ENCODE results near the gene CEACAM21.

CEACAM21 gene

GRCh38 chr19:41587101-41587837 lies 11.3 kb downstream of the CEACAM21 start:
- no peak for DNase-seq (ENCODE audit: low read depth)

- DNase-seq (ENCODE audit: low read depth) = no peak
Measured at GRCh38 chr19:41587838-41588210, 11.9 kb downstream of the CEACAM21 start.

- no peak for DNase-seq (ENCODE audit: low read depth)
Measured at GRCh38 chr19:41588497-41589209, 12.7 kb downstream of the CEACAM21 start.

- no peak for DNase-seq (ENCODE audit: low read depth)
Measured at GRCh38 chr19:41589371-41589770, 13.4 kb downstream of the CEACAM21 start.

- DNase-seq (ENCODE audit: low read depth) = no peak
Measured at GRCh38 chr19:41590936-41591335, 15.0 kb downstream of the CEACAM21 start.

GRCh38 chr19:41591951-41592562 lies 16.1 kb downstream of the CEACAM21 start:
- no peak for DNase-seq (ENCODE audit: low read depth)

GRCh38 chr19:41595258-41595889 lies 19.4 kb downstream of the CEACAM21 start:
- DNase-seq (ENCODE audit: low read depth) = peak; percentile 57

- DNase-seq (ENCODE audit: low read depth) = no peak
Measured at GRCh38 chr19:41595890-41596280, 19.9 kb downstream of the CEACAM21 start.

GRCh38 chr19:41597600-41598041 lies 21.7 kb downstream of the CEACAM21 start:
- DNase-seq (ENCODE audit: low read depth) = peak; percentile 42

- DNase-seq (ENCODE audit: low read depth) = no peak
Measured at GRCh38 chr19:41599175-41599966, 23.4 kb downstream of the CEACAM21 start.

- DNase-seq (ENCODE audit: low read depth) = no peak
Measured at GRCh38 chr19:41601771-41602170, 25.8 kb downstream of the CEACAM21 start.

- no peak for DNase-seq (ENCODE audit: low read depth)
Measured at GRCh38 chr19:41604831-41605230, 28.9 kb downstream of the CEACAM21 start.

GRCh38 chr19:41606215-41606837 lies 30.4 kb downstream of the CEACAM21 start:
- no peak for DNase-seq (ENCODE audit: low read depth)

GRCh38 chr19:41607668-41608067 lies 31.7 kb downstream of the CEACAM21 start:
- DNase-seq (ENCODE audit: low read depth) = no peak

- DNase-seq (ENCODE audit: low read depth) = no peak
Measured at GRCh38 chr19:41610789-41611188, 34.8 kb downstream of the CEACAM21 start.

- DNase-seq (ENCODE audit: low read depth) = no peak
Measured at GRCh38 chr19:41612483-41612882, 36.5 kb downstream of the CEACAM21 start.

GRCh38 chr19:41615207-41615606 lies 39.2 kb downstream of the CEACAM21 start:
- DNase-seq (ENCODE audit: low read depth) = no peak

- no peak for DNase-seq (ENCODE audit: low read depth)
Measured at GRCh38 chr19:41616792-41617621, 41.0 kb downstream of the CEACAM21 start.

- no peak for DNase-seq (ENCODE audit: low read depth)
Measured at GRCh38 chr19:41617941-41618730, 42.2 kb downstream of the CEACAM21 start.
